Kidney (tissue), 14 donors: ENCODE results near the gene ANKMY1. TPM values are rescaled to one million over a fixed set of nuclear protein-coding genes. Genes with fewer than 3 reads are reported as not detected.

Experiments
- DNase-seq, 5 donors: peaks; one replicate each; pipeline ENCODE4 v3.0.0-alpha.2; 2013 to 2020
- FAIRE-seq: peaks from 2 replicates; lab custom pipeline; 2012; peaks lifted over from hg19 to GRCh38; lab: Jason Lieb, UNC
- H3K27ac ChIP-seq, 2 donors: one replicate each; pipeline ENCODE4 v1.7.0; 2013; ENCODE audit warnings: low read depth in 2 of 2, low read length in 2 of 2, inconsistent platforms in 1 of 2
- H3K27me3 ChIP-seq: one replicate; pipeline ENCODE4 v1.7.1; 2013; ENCODE audit warnings: low read length, inconsistent platforms; ENCODE audit not compliant: control insufficient read depth, insufficient read depth
- H3K36me3 ChIP-seq, 3 donors: one replicate each; pipeline versions ENCODE4 v1.7.0 to v1.7.1; 2013; ENCODE audit warnings: low read length in 3 of 3, control low read depth in 1 of 3, inconsistent platforms in 1 of 3; ENCODE audit not compliant: insufficient read depth in 3 of 3, control insufficient read depth in 2 of 3
- H3K4me1 ChIP-seq, 3 donors: one replicate each; pipeline versions ENCODE4 v1.7.0 to v1.7.1; 2013; ENCODE audit warnings: low read length in 3 of 3, inconsistent platforms in 1 of 3, low read depth in 1 of 3; ENCODE audit not compliant: control insufficient read depth in 2 of 3, insufficient read depth in 2 of 3
- H3K4me3 ChIP-seq, 3 donors: one replicate each; pipeline versions ENCODE4 v1.7.0 to v1.8.1; 2013; ENCODE audit warnings: low read length in 3 of 3, control low read depth in 1 of 3, inconsistent platforms in 1 of 3
- H3K9ac ChIP-seq, 3 donors: one replicate each; pipeline versions ENCODE4 v1.7.0 to v1.7.1; 2013; ENCODE audit warnings: low read length in 3 of 3, control low read depth in 1 of 3, inconsistent platforms in 1 of 3
- H3K9me3 ChIP-seq, 3 donors: one replicate each; pipeline versions ENCODE4 v1.7.0 to v1.7.1; 2013; ENCODE audit warnings: low read length in 3 of 3, control low read depth in 1 of 3, inconsistent platforms in 1 of 3; ENCODE audit not compliant: control insufficient read depth in 2 of 3, insufficient read depth in 1 of 3
- intact Hi-C: fragments of 100-400 bp; cut with DNase I; formaldehyde crosslinking; loops from one replicate; pipeline ENCODE4 v1.11.1; 2022
- polyA plus RNA-seq: library from polyadenylated mRNA; stranded (reverse); fragments of 350-450 nt; fragmentation: Illumina TruSeq; extraction: RNeasy Lipid Tissue Mini Kit (QIAGEN cat#74804); gene quantifications from one replicate; pipeline ENCODE4 v1.2.3, GENCODE V29; 2014; ENCODE audit warnings: low read depth, low replicate concordance; ENCODE audit not compliant: insufficient read depth
- total RNA-seq: library from RNA; stranded (reverse); fragmentation: NEBNext Ultra II Directional; extraction: Animal tissue kit (Norgen Biotek cat#: 25700); gene quantifications from one replicate; pipeline ENCODE4 v1.2.1, GENCODE V29; 2021
- TF ChIP-seq, protein P1 (sequence below): IDR thresholded peaks from 3 replicates; pipeline ENCODE4 v1.5.1; 2012; ENCODE audit warnings: mild to moderate bottlenecking, moderate library complexity, borderline replicate concordance; ENCODE audit not compliant: insufficient read depth; ENCODE audit errors: extremely low read depth
- donor health status: control.
- donor health status: control.
- donor health status: control.
- donor health status: control.
- donor health status: control.
- donor health status: DM: yes; HTN: yes; CAD: no.
- donor health status: Normal renal cell carcinoma (clear cell type).

ANKMY1 gene
- total and polyA plus RNA-seq, 2 donors from 2014 or later: 3.0 to 22.1 TPM

DNA sequence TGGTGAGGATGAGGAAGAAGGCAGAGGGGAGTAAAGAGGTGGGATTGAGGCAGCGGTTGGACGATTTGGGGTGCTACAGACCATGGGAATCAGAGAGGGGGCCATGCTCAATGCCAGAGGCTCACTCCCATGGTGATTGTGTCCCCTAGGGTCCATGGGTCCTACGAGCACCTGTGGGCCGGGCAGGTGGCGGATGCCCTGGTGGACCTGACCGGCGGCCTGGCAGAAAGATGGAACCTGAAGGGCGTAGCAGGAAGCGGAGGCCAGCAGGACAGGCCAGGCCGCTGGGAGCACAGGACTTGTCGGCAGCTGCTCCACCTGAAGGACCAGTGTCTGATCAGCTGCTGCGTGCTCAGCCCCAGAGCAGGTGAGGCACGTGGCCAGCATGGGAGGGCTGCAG, 34.0 kb upstream of the ANKMY1 start:
- Histone ChIP-seq H3K9ac (no peak overlapping the region), H3K4me3 (no peak overlapping the region), H3K9me3 (no peaks in the 10 kb centered on the region), H3K4me1 (peaks cover 6 to 14% (median 12%) of the 10 kb centered on the region in 3 donors), H3K27me3 (no peaks in the 10 kb centered on the region), H3K36me3 (peaks cover 2 to 14% (median 10%) of the 10 kb centered on the region in 3 donors), H3K27ac (no peak overlapping the region)
- DNase-seq (peak in 1 of 5 donors; percentile 54), FAIRE-seq (no peak)
- TF ChIP-seq, protein P1, sequence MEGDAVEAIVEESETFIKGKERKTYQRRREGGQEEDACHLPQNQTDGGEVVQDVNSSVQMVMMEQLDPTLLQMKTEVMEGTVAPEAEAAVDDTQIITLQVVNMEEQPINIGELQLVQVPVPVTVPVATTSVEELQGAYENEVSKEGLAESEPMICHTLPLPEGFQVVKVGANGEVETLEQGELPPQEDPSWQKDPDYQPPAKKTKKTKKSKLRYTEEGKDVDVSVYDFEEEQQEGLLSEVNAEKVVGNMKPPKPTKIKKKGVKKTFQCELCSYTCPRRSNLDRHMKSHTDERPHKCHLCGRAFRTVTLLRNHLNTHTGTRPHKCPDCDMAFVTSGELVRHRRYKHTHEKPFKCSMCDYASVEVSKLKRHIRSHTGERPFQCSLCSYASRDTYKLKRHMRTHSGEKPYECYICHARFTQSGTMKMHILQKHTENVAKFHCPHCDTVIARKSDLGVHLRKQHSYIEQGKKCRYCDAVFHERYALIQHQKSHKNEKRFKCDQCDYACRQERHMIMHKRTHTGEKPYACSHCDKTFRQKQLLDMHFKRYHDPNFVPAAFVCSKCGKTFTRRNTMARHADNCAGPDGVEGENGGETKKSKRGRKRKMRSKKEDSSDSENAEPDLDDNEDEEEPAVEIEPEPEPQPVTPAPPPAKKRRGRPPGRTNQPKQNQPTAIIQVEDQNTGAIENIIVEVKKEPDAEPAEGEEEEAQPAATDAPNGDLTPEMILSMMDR: no peak
- intact Hi-C loops: no loop called here

GRCh38 chr2:240591226-240591625, 33.4 kb upstream of the ANKMY1 start:
- Histone ChIP-seq H3K27ac (no peak overlapping the region), H3K9me3 (no peaks in the 10 kb centered on the region), H3K4me3 (no peak overlapping the region), H3K27me3 (no peaks in the 10 kb centered on the region), H3K36me3 (peaks cover 2 to 14% (median 10%) of the 10 kb centered on the region in 3 donors), H3K9ac (peak overlapping the region in 1 of 3 donors; percentile 12), H3K4me1 (peaks cover 6 to 14% (median 12%) of the 10 kb centered on the region in 3 donors)
- DNase-seq (peak in 1 of 5 donors; percentile 18), FAIRE-seq (no peak)
- TF ChIP-seq, protein P1: no peak
- intact Hi-C loops: no loop called here

DNA sequence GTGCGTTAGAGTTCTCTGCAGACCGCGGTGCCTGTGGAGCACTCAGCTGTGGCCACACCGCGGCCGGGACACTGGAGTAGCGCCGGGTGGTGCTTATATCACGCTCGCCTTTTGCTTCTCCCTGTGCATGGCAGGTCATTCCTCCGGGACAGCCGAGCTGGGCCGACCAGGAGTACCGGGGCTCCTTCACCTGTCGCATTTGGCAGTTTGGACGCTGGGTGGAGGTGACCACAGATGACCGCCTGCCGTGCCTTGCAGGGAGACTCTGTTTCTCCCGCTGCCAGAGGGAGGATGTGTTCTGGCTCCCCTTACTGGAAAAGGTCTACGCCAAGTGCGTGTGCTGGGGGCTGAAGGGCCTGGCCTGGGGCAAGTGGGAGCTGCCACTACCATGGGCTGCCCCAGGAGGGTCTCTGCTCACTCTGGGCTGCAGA, 32.9 kb upstream of the ANKMY1 start:
- TF ChIP-seq, protein P1: no peak
- H3K9me3 ChIP-seq: no peaks in the 10 kb centered on the region
- no peak overlapping the region for H3K4me3 ChIP-seq
- intact Hi-C loops: no loop called here
- no peaks in the 10 kb centered on the region for H3K27me3 ChIP-seq
- H3K4me1 ChIP-seq: peaks cover 6 to 15% (median 12%) of the 10 kb centered on the region in 3 donors
- no peak overlapping the region for H3K27ac ChIP-seq
- DNase-seq (peak in 1 of 5 donors; percentile 65), FAIRE-seq (no peak)
- peak overlapping the region in 1 of 3 donors; percentile 12 for H3K9ac ChIP-seq
- H3K36me3 ChIP-seq: peaks cover 2 to 14% (median 8%) of the 10 kb centered on the region in 3 donors
